Measurements from ENCODE around the gene PAQR4. TPM values are rescaled to one million over a fixed set of nuclear protein-coding genes. Genes with fewer than 3 reads are reported as not detected.
A peak's percentile ranks its signal among the peaks of the same experiment; 100 is the strongest.

Gene PAQR4
- total and polyA plus RNA-seq, 2 of the 13 experiments (the other 11 are each of a cell fraction or from before 2014, with no cell fraction given) = 15.9 to 24.8 TPM

DNA sequence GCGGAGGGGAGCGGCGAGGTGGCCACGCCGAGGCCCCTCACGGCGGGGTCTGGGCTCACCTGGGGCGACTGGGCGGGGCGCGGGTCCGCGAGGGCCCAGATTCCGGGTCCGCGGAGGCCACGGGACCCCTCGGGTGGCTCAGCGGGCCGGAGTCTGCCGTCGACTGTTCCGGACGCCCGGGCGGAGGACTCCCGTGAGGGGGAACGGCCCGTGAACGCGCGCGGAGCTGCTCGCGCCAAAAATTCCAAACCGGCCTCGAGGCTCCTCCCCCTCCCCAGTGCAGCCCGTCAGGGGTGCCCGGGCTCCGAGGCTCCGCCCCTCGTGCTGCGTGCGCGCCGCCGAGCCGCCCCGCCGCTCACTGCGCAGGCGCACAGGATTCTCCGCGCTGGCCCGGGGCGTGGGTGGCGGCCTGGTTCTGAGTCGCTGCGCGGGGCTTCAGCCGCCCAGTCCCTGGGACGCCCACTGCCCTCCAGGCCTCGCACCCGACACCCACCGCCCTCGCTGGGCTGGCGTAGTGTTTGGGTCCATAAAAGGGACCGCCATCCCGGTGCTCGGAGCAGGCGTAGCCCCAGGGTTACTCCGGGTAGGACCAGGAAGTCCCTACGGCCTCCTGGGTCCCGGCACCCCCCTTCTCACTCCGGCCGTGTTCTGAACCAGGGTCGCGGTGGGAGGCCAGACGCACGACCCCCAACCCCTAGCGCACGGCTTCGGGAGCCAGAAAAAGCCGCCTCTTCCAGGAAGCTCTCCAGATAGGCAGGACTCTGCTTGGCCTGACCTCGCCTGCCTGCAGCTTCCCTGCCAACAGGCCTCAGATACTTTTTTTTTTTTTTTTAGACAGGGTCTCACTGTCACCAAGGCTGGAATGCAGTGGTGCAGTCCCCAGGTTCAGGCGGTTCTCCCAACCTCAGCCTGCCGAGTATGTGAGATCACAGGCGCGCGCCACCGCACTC is 11.4 kb downstream of the PAQR4 start, which contains the start of gene PKMYT1 (continued):
- TF ChIP-seq ZC3H13 (CRISPR knock-in tag; IDR thresholded peaks at IDR 0.05) (peak; percentile 47; the same call in 1 of the 2 replicates), BRCA1 (CRISPR knock-in tag; IDR thresholded peaks at IDR 0.05) (no peak; the same call in 1 of the 2 replicates), SKI (IDR thresholded peaks at IDR 0.05; ENCODE audit: partially characterized antibody) (no peak), ATF7 (IDR thresholded peaks at IDR 0.05) (no peak), ATF7 (CRISPR knock-in tag; IDR thresholded peaks at IDR 0.05) (no peak), MYNN (CRISPR knock-in tag; IDR thresholded peaks at IDR 0.05; ENCODE audit: low read depth) (no peak), TOE1 (CRISPR knock-in tag; IDR thresholded peaks at IDR 0.05) (no peak), GMEB2 (CRISPR knock-in tag; IDR thresholded peaks at IDR 0.05; ENCODE audit: low read depth) (peak; percentile 83), NFE2L1 (CRISPR knock-in tag; IDR thresholded peaks at IDR 0.05; ENCODE audit: borderline replicate concordance) (0 out of 2 replicates have a peak, but pooled peaks have one; percentile 29), ZNF225 (CRISPR knock-in tag; IDR thresholded peaks at IDR 0.05) (peak; percentile 23), ZBED4 (CRISPR knock-in tag; IDR thresholded peaks at IDR 0.05; ENCODE audit: borderline replicate concordance) (peak; percentile 65), RAD21 (CRISPR knock-in tag; IDR thresholded peaks at IDR 0.05) (no peak), CEBPB (IDR thresholded peaks at IDR 0.05; ENCODE audit: borderline replicate concordance, low read depth, low read length) (no peak), ZMAT3 (CRISPR knock-in tag; conservative IDR thresholded peaks at IDR 0.05) (peak; percentile 71; the same call in 1 of the 2 replicates), HMG20A (CRISPR knock-in tag; IDR thresholded peaks at IDR 0.05; ENCODE audit: borderline replicate concordance) (no peak), ARHGAP35 (CRISPR knock-in tag; IDR thresholded peaks at IDR 0.05; ENCODE audit: borderline replicate concordance) (0 out of 2 replicates have a peak, but pooled peaks have one; percentile 26), NR2F2 (IDR thresholded peaks at IDR 0.05; ENCODE audit: borderline replicate concordance, low read depth) (no peak), ZNF766 (CRISPR knock-in tag; IDR thresholded peaks at IDR 0.05; ENCODE audit: borderline replicate concordance) (no peak), EP300 (IDR thresholded peaks at IDR 0.05; ENCODE audit: low read depth in 2 of 2, low read length in 2 of 2) (no peak), EP300 (CRISPR knock-in tag; IDR thresholded peaks at IDR 0.05; ENCODE audit: borderline replicate concordance) (no peak), ZSCAN22 (CRISPR knock-in tag; IDR thresholded peaks at IDR 0.05) (no peak), KLF6 (CRISPR knock-in tag; IDR thresholded peaks at IDR 0.05) (0 out of 2 replicates have a peak, but pooled peaks have one; percentile 34), HDAC2 (CRISPR knock-in tag; IDR thresholded peaks at IDR 0.05) (no peak)
- TF ChIP-seq, protein P1, sequence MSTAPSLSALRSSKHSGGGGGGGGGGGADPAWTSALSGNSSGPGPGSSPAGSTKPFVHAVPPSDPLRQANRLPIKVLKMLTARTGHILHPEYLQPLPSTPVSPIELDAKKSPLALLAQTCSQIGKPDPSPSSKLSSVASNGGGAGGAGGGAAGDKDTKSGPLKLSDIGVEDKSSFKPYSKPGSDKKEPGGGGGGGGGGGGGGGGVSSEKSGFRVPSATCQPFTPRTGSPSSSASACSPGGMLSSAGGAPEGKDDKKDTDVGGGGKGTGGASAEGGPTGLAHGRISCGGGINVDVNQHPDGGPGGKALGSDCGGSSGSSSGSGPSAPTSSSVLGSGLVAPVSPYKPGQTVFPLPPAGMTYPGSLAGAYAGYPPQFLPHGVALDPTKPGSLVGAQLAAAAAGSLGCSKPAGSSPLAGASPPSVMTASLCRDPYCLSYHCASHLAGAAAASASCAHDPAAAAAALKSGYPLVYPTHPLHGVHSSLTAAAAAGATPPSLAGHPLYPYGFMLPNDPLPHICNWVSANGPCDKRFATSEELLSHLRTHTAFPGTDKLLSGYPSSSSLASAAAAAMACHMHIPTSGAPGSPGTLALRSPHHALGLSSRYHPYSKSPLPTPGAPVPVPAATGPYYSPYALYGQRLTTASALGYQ (CRISPR knock-in tag; IDR thresholded peaks at IDR 0.05) = no peak
